Skeletal muscle cell (primary cell): ENCODE data around the gene HLF.
A peak's percentile ranks its signal among the peaks of the same experiment; 100 is the strongest.

Experiments used
- DNase-seq: peaks from one replicate; pipeline ENCODE4 v3.0.0-alpha.2; 2010; ENCODE audit warnings: low read depth
- H3K4me3 ChIP-seq: 2 replicates; pipeline ENCODE4 v1.5.1; 2011; ENCODE audit warnings: low read depth, mild to moderate bottlenecking, control low read depth, low read length, moderate library complexity

The HLF gene

GRCh38 chr17:55272711-55273578 lies 8.2 kb downstream of the HLF start:
- DNase-seq, result no peak

GRCh38 chr17:55273579-55274354 lies 9.0 kb downstream of the HLF start:
- no peak for DNase-seq
- no peak overlapping the region for H3K4me3 ChIP-seq

More at GRCh38 chr17:55272711-55273578, 8.2 kb downstream of the HLF start:
- H3K4me3 ChIP-seq, result no peak overlapping the region

GRCh38 chr17:55274355-55275255 lies 9.8 kb downstream of the HLF start:
- no peak for DNase-seq
- no peak overlapping the region for H3K4me3 ChIP-seq

- no peak for DNase-seq
- H3K4me3 ChIP-seq, result no peak overlapping the region
These were observed 11.4 kb downstream of the HLF start for GRCh38 chr17:55275894-55276804.

- no peak overlapping the region for H3K4me3 ChIP-seq
- DNase-seq, result no peak
These were observed 13.6 kb downstream of the HLF start for GRCh38 chr17:55278173-55278961.

- no peak for DNase-seq
- H3K4me3 ChIP-seq, result no peak overlapping the region
These were observed 14.4 kb downstream of the HLF start for GRCh38 chr17:55279203-55279602.

- H3K4me3 ChIP-seq, result no peak overlapping the region
- no peak for DNase-seq
These were observed 15.0 kb downstream of the HLF start for GRCh38 chr17:55279788-55280187.

GRCh38 chr17:55280212-55280611 lies 15.5 kb downstream of the HLF start:
- H3K4me3 ChIP-seq, result no peak overlapping the region
- DNase-seq, result no peak

- no peak overlapping the region for H3K4me3 ChIP-seq
- no peak for DNase-seq
These were observed 17.1 kb downstream of the HLF start for GRCh38 chr17:55281649-55282378.

GRCh38 chr17:55282379-55282702 lies 17.6 kb downstream of the HLF start:
- no peak overlapping the region for H3K4me3 ChIP-seq

GRCh38 chr17:55282741-55283140 lies 18.0 kb downstream of the HLF start:
- no peak for DNase-seq
- H3K4me3 ChIP-seq, result no peak overlapping the region

More at GRCh38 chr17:55282379-55282702, 17.6 kb downstream of the HLF start:
- no peak for DNase-seq

- H3K4me3 ChIP-seq, result no peak overlapping the region
- no peak for DNase-seq
These were observed 18.7 kb downstream of the HLF start for GRCh38 chr17:55283256-55283965.

- no peak overlapping the region for H3K4me3 ChIP-seq
- DNase-seq, result no peak
These were observed 19.5 kb downstream of the HLF start for GRCh38 chr17:55284001-55284884.

- no peak for DNase-seq
- no peak overlapping the region for H3K4me3 ChIP-seq
These were observed 20.2 kb downstream of the HLF start for GRCh38 chr17:55284944-55285339.

GRCh38 chr17:55285340-55286301 lies 20.9 kb downstream of the HLF start:
- peak; percentile 78 for DNase-seq
- no peak overlapping the region for H3K4me3 ChIP-seq
